ENCODE measurements around the gene CHRDL2. TPM values are rescaled to one million over a fixed set of nuclear protein-coding genes. Genes with fewer than 3 reads are reported as not detected.

CHRDL2 gene
- total RNA-seq, 1 experiment from 2014 or later: not detected

GRCh38 chr11:74678591-74679512, 52.4 kb downstream of the CHRDL2 start:
- H3K9me3 ChIP-seq (ENCODE audit: control insufficient read depth in 1 of 2, insufficient read depth in 1 of 2, low read depth in 1 of 2, low read length in 2 of 2): no peaks in the 10 kb centered on the region
- ATAC-seq: no peak
- no peaks in the 10 kb centered on the region for H3K27me3 ChIP-seq (ENCODE audit: insufficient read depth, low read length)
- POLR2A ChIA-PET: no interaction called here
- DNase-seq (ENCODE audit: low read depth, low spot score): no peak
- H3K4me3 ChIP-seq (replicated peaks in 1 of 2; ENCODE audit: low read depth in 1 of 2, low read length in 2 of 2): no peak overlapping the region
- no TSS peak for BruUV-seq (replicated peaks)
- H3K4me1 ChIP-seq (ENCODE audit: control insufficient read depth in 1 of 2, insufficient read depth in 2 of 2, low read length in 2 of 2): no peaks in the 10 kb centered on the region
- no peak for TF ChIP-seq MAX (IDR thresholded peaks at IDR 0.05)
- no peak for TF ChIP-seq CTCF (IDR thresholded peaks at IDR 0.05 in 2 of 3, conservative IDR thresholded peaks at IDR 0.05 in 1 of 3; ENCODE audit: borderline replicate concordance in 1 of 3, insufficient read depth in 1 of 3, low read depth in 2 of 3, low read length in 2 of 3)
- no peak for TF ChIP-seq SIN3A (IDR thresholded peaks at IDR 0.05; ENCODE audit: low read depth)
- no peak for TF ChIP-seq TCF7L2 (IDR thresholded peaks at IDR 0.05; ENCODE audit: borderline replicate concordance, extremely low read depth, insufficient read depth, insufficient read length)
- no peak for TF ChIP-seq POLR2AphosphoS5 (IDR thresholded peaks at IDR 0.05; ENCODE audit: low read depth, low read length)
- TF ChIP-seq SP1 (IDR thresholded peaks at IDR 0.05; ENCODE audit: low read depth): no peak
- no peaks in the 10 kb centered on the region for H4K20me1 ChIP-seq (ENCODE audit: insufficient read depth)
- no peaks in the 10 kb centered on the region for H3K79me2 ChIP-seq (ENCODE audit: insufficient read depth, low read length)
- H2AFZ ChIP-seq (ENCODE audit: low read depth, low read length, poor library complexity, severe bottlenecking): no peak overlapping the region
- CTCF ChIA-PET: interaction anchor here (1.1 kb wide), 1 partner anchor 24 kb away, joined by 3 read pairs; no protein-coding TSS in a partner anchor
- intact Hi-C loops (cut with micrococcal nuclease): no loop called here
- H3K36me3 ChIP-seq (ENCODE audit: control insufficient read depth in 1 of 2, insufficient read depth in 2 of 2, low read length in 2 of 2): no peaks in the 10 kb centered on the region
- no peaks in the 10 kb centered on the region for H3K9me2 ChIP-seq (ENCODE audit: insufficient read depth)
- H3K27ac ChIP-seq (ENCODE audit: low read depth, low read length): no peak overlapping the region
- RAD21 ChIA-PET (ENCODE audit: low non-redundant PET in 1 of 2, low total read pairs in 2 of 2, uncharacterized antibody in 2 of 2, unreplicated experiment in 2 of 2): interaction anchor here in 1 of 2 experiments (0.6 kb wide), 1 partner anchor 227 kb away, joined by 7 read pairs; no protein-coding TSS in a partner anchor
- H3K4me2 ChIP-seq (ENCODE audit: low read length): no peak overlapping the region
- H3K9ac ChIP-seq (ENCODE audit: low read length): no peak overlapping the region

Data from HCT116 (cell line).